Measurements from ENCODE around the gene SIVA1. TPM values are rescaled to one million over a fixed set of nuclear protein-coding genes. Genes with fewer than 3 reads are reported as not detected.

SIVA1 gene
- total and polyA plus RNA-seq, 9 of the 15 experiments (the other 6 are each of a cell fraction or from before 2014, with no cell fraction given): 4.2 to 186 (median 54.2) TPM

DNA sequence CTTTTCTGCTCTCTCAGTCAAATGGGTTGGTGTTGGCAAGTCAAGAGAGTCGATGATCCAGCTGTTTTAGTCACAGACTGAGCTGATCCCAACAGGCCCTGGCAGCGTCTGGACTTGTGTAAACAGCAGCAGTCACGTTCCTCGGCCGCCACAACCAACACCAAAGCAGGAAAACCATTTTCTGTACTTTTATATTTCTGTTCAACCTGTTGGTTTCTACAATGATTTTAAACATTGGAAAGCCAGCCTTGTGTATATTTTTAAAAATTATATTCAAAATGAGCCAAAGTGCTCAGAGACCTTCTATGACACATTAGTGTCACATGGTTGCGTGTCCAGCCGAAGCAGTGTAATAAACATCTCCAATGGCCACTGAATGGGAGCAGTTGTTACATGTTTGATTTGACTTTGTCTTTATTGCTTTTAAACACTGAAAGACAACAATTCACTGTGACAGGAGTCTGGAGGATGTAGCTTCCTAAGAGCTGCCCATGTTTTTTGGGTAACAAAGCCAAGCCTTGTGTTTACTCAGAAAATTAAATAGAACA lies 5.9 kb upstream of the SIVA1 start:
- ChIA-PET CTCF (ENCODE audit: low intra/inter-chr PET ratio) (no interaction called here), POLR2A (interaction anchor here (1.1 kb wide), 1 partner anchor 9 kb away, joined by 4 read pairs; no protein-coding TSS in a partner anchor)
- Histone ChIP-seq H4K20me1 (replicated peaks; ENCODE audit: control insufficient read depth, insufficient read depth, low read length) (no peaks in the 10 kb centered on the region), H3K4me3 (no peak overlapping the region), H3K27me3 (ENCODE audit: control insufficient read depth in 2 of 2, insufficient read depth in 2 of 2, low read length in 2 of 2) (no peaks in the 10 kb centered on the region), H3K79me2 (ENCODE audit: control insufficient read depth, insufficient read depth, low read length) (no peaks in the 10 kb centered on the region), H3K36me3 (ENCODE audit: control insufficient read depth, insufficient read depth, low read length) (no peaks in the 10 kb centered on the region), H2AFZ (ENCODE audit: low read depth, low read length) (no peak overlapping the region), H3K4me1 (replicated peaks in 1 of 2; ENCODE audit: control insufficient read depth in 2 of 2, insufficient read depth in 2 of 2, low read length in 2 of 2) (peaks cover 0 to 26% of the 10 kb centered on the region in 2 experiments; a peak in 2 of 5 replicates), H3K4me2 (ENCODE audit: insufficient read depth, low read length) (no peak overlapping the region), H3K9me3 (replicated peaks; ENCODE audit: control insufficient read depth, insufficient read depth, low read depth, low read length) (0 out of 2 replicates have a peak, but pooled peaks cover 4% of the 10 kb centered on the region), H3K9me1 (ENCODE audit: control insufficient read depth, insufficient read depth, low read length) (no peaks in the 10 kb centered on the region), H3K27ac (ENCODE audit: extremely low read depth, low read depth, low read length) (no peak overlapping the region), H3K9ac (ENCODE audit: insufficient read depth in 1 of 2, low read depth in 2 of 2, low read length in 2 of 2) (no peak overlapping the region)
- no TSS peak for BruUV-seq (replicated peaks)
- in situ Hi-C loops (cut with MboI): no loop called here
- ATAC-seq (no peak), FAIRE-seq (no peak), DNase-seq (ENCODE audit: extremely low read depth in 1 of 4, low spot score in 3 of 4) (no peak)
- intact Hi-C loops (cut with micrococcal nuclease): no loop called here
- 57% methylated on average over 6 of the region's 7 CpGs for WGBS (ENCODE audit: insufficient coverage, low coverage, missing lambda C conversion rate)
- TF ChIP-seq, protein P1, sequence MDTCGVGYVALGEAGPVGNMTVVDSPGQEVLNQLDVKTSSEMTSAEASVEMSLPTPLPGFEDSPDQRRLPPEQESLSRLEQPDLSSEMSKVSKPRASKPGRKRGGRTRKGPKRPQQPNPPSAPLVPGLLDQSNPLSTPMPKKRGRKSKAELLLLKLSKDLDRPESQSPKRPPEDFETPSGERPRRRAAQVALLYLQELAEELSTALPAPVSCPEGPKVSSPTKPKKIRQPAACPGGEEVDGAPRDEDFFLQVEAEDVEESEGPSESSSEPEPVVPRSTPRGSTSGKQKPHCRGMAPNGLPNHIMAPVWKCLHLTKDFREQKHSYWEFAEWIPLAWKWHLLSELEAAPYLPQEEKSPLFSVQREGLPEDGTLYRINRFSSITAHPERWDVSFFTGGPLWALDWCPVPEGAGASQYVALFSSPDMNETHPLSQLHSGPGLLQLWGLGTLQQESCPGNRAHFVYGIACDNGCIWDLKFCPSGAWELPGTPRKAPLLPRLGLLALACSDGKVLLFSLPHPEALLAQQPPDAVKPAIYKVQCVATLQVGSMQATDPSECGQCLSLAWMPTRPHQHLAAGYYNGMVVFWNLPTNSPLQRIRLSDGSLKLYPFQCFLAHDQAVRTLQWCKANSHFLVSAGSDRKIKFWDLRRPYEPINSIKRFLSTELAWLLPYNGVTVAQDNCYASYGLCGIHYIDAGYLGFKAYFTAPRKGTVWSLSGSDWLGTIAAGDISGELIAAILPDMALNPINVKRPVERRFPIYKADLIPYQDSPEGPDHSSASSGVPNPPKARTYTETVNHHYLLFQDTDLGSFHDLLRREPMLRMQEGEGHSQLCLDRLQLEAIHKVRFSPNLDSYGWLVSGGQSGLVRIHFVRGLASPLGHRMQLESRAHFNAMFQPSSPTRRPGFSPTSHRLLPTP (IDR thresholded peaks at IDR 0.05; ENCODE audit: borderline replicate concordance, extremely low read depth, insufficient read length): no peak
- TF ChIP-seq TRIM28 (IDR thresholded peaks at IDR 0.05) (no peak), KDM5B (IDR thresholded peaks at IDR 0.05; ENCODE audit: insufficient replicate concordance, low read depth, low read length) (no peak), MXI1 (IDR thresholded peaks at IDR 0.05; ENCODE audit: low read depth, low read length) (no peak)

Data from K562 (cell line).